ENCODE data around the gene EFTUD2.
"Not testable (repeated sequence)": the region's sequence is repeated elsewhere in the genome, so short reads cannot be mapped to it uniquely, and the experiment has no call there.

EFTUD2 gene

DNA sequence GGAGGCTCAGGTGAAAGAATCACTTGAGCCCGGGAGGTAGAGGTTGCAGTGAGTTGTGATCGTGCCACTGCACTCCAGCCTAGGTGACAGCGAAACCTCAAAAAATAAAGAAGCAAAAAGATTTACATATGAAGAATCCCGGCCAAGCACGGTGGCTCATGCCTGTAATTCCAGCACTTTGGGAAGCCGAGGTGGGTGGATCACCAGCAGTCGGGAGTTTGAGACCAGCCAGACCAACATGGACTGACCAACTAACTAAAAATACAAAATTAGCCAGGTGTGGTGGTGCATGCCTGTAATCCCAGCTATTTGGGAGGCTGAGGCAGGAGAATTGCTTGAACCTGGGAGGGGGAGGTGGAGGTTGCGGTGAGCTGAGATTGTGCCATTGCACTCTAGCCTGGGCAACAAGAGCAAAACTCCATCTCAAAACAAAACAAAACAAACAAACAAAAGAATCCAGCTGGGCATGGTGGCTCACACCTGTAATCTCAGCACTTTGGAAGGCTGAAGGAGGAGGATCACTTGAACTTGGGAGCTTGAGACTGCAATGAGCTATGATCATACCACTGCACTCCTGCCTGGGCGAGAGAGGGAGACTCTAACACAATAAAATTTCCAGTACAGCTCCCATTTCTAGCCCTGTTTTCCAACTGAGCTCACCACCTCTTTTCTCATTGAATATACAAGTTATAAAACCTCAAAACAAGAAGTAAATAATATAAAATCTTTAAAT lies 90.4 kb downstream of the EFTUD2 start:
- not testable (repeated sequence) for DNase-seq (ENCODE audit: low read depth)

DNA sequence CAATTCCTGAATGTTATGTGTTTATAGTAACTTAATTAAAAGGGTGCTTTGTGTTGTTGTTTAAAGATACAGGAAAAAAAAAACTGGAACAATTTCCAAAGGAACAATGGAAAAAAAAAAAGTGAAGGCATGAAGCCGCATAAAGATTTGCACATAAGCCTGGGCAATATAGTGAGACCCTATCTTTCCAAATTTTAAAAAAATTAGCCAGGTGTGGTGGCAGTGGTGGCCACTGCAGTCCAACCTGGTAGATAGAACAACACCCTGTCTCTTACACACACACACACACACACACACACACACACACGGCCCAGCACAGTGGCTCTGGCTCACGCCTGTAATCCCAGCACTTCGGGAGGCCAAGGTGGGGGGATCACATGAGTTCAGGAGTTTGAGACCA lies 91.1 kb downstream of the EFTUD2 start:
- no peak for DNase-seq (ENCODE audit: low read depth)

DNA sequence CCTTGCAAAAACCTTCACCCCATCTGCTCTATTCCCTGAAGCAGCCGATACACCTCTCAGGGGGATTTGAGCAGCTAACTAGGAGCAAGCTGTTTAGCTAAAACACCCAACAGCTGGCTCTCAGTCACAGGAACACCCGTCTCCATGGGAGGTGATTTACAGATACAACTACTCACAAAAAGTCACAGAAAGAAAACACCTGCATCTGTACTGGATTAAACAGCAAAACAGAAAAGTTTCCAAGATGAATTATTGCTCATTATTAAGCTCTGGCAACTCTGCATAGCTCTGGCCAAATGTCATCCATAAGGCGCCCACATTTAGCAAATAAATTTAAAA lies 91.5 kb downstream of the EFTUD2 start:
- DNase-seq (ENCODE audit: low read depth), result no peak

DNA sequence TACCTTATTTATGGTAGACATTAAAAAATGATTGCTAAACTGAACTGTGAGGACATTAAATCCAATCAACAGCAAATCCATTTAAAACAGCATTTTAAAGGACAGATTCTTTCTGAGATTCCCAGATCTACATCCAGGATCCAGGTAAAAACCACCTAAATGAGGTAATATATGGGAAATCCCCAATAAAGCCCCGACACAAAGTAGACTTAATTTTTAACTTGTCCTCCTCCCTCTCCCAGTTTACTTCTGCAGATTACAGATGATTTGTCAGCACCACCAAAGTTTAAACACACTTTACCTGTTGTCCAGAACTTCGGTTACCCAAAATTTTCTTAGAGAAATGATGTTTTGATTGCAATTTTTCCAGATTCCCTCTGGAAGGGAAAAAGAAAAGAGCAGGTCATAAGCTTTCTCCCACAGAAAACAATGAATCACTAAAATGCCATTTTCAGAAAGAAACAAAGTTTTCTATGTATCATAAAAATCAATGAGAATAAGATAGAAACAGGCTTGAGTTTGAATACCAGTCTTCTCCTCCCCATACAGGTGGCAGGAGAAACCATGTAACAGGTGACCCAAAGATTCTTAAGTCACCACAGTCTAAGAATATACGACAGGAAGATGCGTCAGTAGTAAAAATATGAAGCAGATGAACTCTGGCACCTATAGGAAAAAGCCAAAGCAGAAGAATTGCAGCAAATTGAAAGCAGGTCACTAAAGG lies 92.0 kb downstream of the EFTUD2 start:
- no peak for DNase-seq (ENCODE audit: low read depth)

DNA sequence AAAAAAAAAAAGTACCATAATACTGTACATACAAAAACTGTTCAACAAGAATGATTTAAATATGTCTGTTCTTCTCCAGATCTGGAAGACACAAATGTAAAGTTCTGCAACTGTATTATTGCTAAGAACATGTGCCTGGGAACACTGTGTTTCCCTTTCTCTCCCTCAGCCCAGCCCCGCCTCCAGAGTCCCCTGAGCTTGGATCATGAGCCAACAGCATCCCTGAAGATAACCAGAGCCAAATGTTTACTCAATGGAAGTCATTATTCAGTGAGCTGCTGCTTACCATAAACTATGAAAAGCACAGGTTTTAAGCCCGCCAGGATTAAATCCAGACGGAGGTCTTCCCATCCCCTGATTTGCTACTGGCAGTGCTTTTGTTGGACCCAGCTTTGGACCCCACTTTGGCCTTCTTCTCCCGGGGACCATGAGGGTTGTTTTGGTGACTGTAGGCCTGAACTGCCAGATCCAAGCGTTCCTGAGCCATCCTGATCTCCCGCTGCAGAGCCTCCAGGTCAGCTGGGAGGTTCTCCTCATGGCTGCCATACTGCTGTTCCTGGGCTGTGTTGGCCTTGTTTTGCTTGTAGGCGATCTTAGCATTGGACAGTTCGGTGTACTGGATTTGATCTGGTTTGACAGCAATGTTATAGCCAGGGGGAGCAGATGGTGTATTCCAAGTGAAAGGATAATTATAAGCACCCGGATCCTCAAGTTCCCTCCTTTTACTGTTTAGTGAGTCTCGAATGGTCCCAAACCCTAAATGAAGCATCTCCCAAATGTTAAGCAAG lies 94.7 kb downstream of the EFTUD2 start:
- DNase-seq (ENCODE audit: low read depth), result no peak

DNA sequence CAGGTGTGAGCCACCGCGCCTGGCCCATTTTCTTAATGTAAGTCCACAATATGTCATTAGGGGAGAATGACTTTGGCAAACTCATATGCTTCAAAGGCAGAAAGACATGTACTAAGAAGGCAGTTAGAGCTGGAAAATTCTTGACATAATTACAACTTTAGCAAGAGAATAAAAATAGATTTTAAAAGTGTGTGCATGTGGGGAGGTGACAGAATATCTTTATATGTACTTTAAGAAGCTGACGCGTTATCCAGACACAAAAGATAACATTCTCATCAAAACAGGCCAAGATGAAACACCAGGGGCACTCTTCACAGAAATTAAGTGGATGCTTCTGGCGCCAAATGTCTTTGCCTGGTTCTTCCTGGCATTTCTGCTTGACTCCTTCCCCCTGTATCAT lies 97.4 kb downstream of the EFTUD2 start:
- no peak for DNase-seq (ENCODE audit: low read depth)
